ENCODE measurements around the gene PCIF1.

Gene PCIF1

DNA sequence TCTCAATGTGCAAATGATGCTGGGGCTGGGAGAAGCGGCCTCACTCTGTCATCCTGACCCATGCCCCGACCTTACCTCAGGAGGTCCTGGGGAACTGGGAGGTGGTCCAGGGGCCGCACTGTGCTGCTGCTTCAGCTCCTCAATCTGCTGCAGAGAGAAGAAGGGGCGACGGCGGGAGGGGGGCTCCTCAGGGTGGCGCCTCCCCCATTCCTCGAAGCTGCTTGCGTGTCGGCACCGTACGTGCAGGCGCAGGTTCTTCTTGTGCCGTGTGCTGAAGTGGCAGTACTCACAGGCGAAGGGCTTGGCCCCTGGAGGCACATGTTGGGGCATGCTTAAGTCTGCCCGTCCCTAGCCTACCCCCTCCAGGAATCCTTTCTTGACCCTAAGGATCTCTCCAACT, 24.6 kb downstream of the PCIF1 start:
- no peaks in the 10 kb centered on the region for H3K4me1 ChIP-seq (ENCODE audit: insufficient read depth, poor library complexity, severe bottlenecking)
- no peak for TF ChIP-seq CTCF (IDR thresholded peaks at IDR 0.05; ENCODE audit: poor library complexity, severe bottlenecking)
- H3K27me3 ChIP-seq (ENCODE audit: insufficient read depth, poor library complexity, severe bottlenecking) = no peaks in the 10 kb centered on the region
- ATAC-seq (ENCODE audit: low read depth) = no peak
- H3K9me3 ChIP-seq (ENCODE audit: severe bottlenecking) = no peaks in the 10 kb centered on the region
- peak; percentile 83 for DNase-seq (ENCODE audit: low spot score)
- no peak overlapping the region for H3K4me3 ChIP-seq (ENCODE audit: severe bottlenecking)
- H3K27ac ChIP-seq (ENCODE audit: poor library complexity, severe bottlenecking) = no peak overlapping the region
- H3K36me3 ChIP-seq (ENCODE audit: low read depth) = peaks cover 75% of the 10 kb centered on the region

DNA sequence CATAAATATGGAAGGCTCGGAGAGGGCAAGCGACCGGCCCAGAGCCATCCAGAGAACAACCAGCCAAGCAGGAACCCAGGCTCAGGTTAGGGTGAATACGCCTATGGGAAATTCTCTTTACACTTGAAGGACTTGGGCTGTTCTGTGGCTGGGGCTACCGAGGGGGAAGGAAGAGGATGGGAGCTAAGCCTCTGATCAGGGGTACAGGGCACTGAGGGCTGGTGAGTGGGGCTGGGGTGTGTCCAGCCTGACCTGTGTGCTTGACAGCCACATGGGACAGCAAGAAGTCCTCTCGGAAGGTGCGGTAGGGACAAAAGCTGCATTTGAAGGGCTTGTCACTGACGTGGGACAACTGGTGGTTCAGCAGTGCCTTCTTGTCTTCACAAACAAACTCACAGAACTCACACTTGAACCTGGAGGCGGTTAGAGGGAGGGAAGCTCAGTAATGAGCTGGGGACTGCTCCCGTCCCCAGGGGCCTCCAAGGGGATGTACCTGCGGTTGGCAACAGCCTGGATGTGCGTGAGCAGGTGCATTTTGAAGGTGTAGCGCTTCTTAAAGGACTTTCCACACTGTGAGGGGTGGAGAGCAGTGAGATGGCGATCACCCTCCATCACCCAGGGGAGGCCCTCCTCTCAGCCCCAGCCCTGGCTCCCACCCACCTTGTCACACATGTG, 25.6 kb downstream of the PCIF1 start:
- Histone ChIP-seq H3K27me3 (ENCODE audit: insufficient read depth, poor library complexity, severe bottlenecking) (no peaks in the 10 kb centered on the region), H3K4me1 (ENCODE audit: insufficient read depth, poor library complexity, severe bottlenecking) (no peaks in the 10 kb centered on the region), H3K9me3 (ENCODE audit: severe bottlenecking) (no peaks in the 10 kb centered on the region), H3K4me3 (ENCODE audit: severe bottlenecking) (no peak overlapping the region), H3K27ac (ENCODE audit: poor library complexity, severe bottlenecking) (no peak overlapping the region), H3K36me3 (ENCODE audit: low read depth) (peaks cover 80% of the 10 kb centered on the region)
- DNase-seq (ENCODE audit: low spot score) (peak; percentile 71), ATAC-seq (ENCODE audit: low read depth) (no peak)
- TF ChIP-seq CTCF (IDR thresholded peaks at IDR 0.05; ENCODE audit: poor library complexity, severe bottlenecking) = no peak

GRCh38 chr20:45962031-45962755, 27.7 kb downstream of the PCIF1 start:
- Histone ChIP-seq H3K36me3 (ENCODE audit: low read depth) (peaks cover 89% of the 10 kb centered on the region), H3K9me3 (ENCODE audit: severe bottlenecking) (no peaks in the 10 kb centered on the region)
- DNase-seq (ENCODE audit: low spot score) = peak; percentile 82

DNA sequence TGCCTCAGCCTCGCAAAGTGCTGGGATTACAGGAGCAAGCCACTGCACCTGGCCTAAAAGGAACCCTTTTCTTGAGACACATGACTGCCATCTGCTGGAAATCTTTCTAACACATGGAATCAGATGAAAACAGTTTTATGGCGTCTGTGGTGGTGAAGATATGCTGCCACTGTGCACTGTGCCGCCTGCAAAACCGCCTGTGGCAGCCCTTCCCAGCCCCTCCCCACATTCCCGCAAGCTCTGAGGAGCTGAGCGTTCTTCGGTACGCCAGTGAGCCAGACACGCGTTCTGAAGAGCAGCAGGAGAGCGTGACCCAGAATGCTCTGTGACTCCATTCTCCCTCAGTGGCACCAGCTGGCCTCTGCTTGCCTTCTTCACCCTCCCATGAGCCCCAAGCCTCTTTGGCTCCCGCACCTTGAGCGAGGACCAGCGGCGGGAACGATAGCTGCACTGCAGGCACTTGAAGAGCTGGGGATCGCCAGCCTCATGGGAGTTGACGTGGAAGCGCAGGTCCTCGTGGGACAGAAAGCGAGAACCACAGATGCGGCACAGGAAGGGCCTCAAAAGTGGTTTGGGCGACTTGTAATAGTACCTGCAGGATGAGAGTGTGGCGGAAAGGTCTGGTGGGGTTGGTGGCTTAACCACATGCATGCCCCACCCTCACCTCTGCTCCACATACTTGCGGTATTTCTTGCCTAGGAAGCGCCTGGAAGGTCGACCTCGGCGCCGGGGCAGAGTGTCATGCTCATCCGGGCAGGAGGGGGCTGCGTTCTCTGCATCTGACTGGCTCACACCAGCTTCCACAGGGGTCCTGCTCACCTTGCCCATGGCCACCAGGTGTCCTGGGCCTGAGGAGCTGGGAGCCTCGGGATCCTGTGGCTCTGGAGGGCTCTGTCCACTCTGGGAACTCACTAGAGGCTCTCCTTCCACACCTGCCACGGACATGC, 28.8 kb downstream of the PCIF1 start:
- H3K27ac ChIP-seq (ENCODE audit: poor library complexity, severe bottlenecking) = no peak overlapping the region
- peak; percentile 84 for TF ChIP-seq CTCF (IDR thresholded peaks at IDR 0.05; ENCODE audit: poor library complexity, severe bottlenecking)
- peaks cover 96% of the 10 kb centered on the region for H3K36me3 ChIP-seq (ENCODE audit: low read depth)
- H3K4me1 ChIP-seq (ENCODE audit: insufficient read depth, poor library complexity, severe bottlenecking) = no peaks in the 10 kb centered on the region
- no peaks in the 10 kb centered on the region for H3K9me3 ChIP-seq (ENCODE audit: severe bottlenecking)
- no peak overlapping the region for H3K4me3 ChIP-seq (ENCODE audit: severe bottlenecking)
- ATAC-seq (ENCODE audit: low read depth) (peak; percentile 62), DNase-seq (ENCODE audit: low spot score) (peak; percentile 82)
- no peaks in the 10 kb centered on the region for H3K27me3 ChIP-seq (ENCODE audit: insufficient read depth, poor library complexity, severe bottlenecking)

More at GRCh38 chr20:45962031-45962755, 27.7 kb downstream of the PCIF1 start:
- ATAC-seq (ENCODE audit: low read depth) = no peak
- no peaks in the 10 kb centered on the region for H3K4me1 ChIP-seq (ENCODE audit: insufficient read depth, poor library complexity, severe bottlenecking)
- TF ChIP-seq CTCF (IDR thresholded peaks at IDR 0.05; ENCODE audit: poor library complexity, severe bottlenecking) = no peak
- no peaks in the 10 kb centered on the region for H3K27me3 ChIP-seq (ENCODE audit: insufficient read depth, poor library complexity, severe bottlenecking)
- no peak overlapping the region for H3K4me3 ChIP-seq (ENCODE audit: severe bottlenecking)
- H3K27ac ChIP-seq (ENCODE audit: poor library complexity, severe bottlenecking) = no peak overlapping the region
